Mammary epithelial cell (primary cell): ENCODE results near the gene MEAK7.

Experiments used
- CTCF ChIP-seq, 2 donors: IDR thresholded peaks in 1 of 2; conservative IDR thresholded peaks in 1 of 2; 2 replicates each; pipeline ENCODE4 v1.5.1; 2011 to 2012; ENCODE audit warnings: inconsistent platforms in 2 of 2, low read length in 2 of 2, mild to moderate bottlenecking in 2 of 2, control low read depth in 1 of 2, low read depth in 1 of 2; ENCODE audit not compliant: insufficient read depth in 1 of 2; ENCODE audit errors: extremely low read depth in 1 of 2
- EZH2 ChIP-seq: IDR thresholded peaks from 2 replicates; pipeline ENCODE4 v1.6.1; 2012; ENCODE audit warnings: low read length, inconsistent platforms, borderline replicate concordance

GRCh38 chr16:84513666-84514065 is 9.2 kb upstream of the MEAK7 start:
- TF ChIP-seq CTCF (conservative IDR thresholded peaks at IDR 0.05 in 1 of 2, IDR thresholded peaks at IDR 0.05 in 1 of 2; ENCODE audit: extremely low read depth in 1 of 2, insufficient read depth in 1 of 2, low read depth in 1 of 2, low read length in 2 of 2) (no peak), EZH2 (no peak)
